ELF-1 (cell line): ENCODE data around the gene TBX1.
"Not testable (repeated sequence)": the region's sequence is repeated elsewhere in the genome, so short reads cannot be mapped to it uniquely, and the experiment has no call there.

Experiments
- DNase-seq: peaks from one replicate; pipeline ENCODE4 v3.0.0-alpha.2; 2016; ENCODE audit warnings: low read depth, low spot score

TBX1 gene

DNA sequence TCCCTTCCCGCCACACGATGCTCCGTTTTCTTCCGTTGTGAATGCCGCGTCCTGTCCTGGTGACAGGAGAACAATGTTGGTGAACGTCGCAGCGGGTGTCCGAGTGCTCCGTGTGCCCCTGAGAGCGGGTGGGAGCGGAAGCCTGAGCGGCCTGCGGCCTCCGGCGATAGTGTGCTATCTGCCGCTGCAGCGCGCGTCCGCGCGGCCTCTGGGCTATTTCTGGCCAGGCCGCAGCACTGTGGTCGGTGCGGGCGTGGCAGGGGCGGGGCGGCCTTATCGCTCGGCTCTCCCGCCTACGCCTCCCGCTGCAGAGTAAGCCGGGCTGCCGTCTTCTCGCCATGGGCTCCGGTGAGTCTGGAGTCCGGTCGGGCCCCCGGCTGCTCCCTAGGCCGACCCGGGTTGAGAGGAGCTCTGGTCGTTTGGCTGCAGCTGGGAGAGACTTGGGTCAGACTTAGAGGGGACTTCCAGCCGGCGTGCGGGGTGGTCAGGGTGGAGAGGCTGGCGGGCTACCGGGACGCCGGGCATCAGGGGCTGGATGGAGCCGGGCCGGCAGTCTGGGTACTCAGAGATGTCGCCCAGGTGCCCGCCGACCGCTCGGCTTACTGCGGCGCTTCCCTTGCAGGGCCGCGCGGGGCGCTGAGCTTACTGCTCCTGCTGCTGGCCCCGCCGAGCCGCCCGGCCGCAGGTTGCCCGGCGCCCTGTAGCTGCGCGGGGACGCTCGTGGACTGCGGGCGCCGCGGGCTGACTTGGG lies 37.2 kb upstream of the TBX1 start, which contains the start of gene GP1BB:
TSS of gene GP1BB (plus strand) at position 308 of the 751 bp plus-strand sequence. CDS start at position 339, 31 bp downstream.
- peak; percentile 69 for DNase-seq

DNA sequence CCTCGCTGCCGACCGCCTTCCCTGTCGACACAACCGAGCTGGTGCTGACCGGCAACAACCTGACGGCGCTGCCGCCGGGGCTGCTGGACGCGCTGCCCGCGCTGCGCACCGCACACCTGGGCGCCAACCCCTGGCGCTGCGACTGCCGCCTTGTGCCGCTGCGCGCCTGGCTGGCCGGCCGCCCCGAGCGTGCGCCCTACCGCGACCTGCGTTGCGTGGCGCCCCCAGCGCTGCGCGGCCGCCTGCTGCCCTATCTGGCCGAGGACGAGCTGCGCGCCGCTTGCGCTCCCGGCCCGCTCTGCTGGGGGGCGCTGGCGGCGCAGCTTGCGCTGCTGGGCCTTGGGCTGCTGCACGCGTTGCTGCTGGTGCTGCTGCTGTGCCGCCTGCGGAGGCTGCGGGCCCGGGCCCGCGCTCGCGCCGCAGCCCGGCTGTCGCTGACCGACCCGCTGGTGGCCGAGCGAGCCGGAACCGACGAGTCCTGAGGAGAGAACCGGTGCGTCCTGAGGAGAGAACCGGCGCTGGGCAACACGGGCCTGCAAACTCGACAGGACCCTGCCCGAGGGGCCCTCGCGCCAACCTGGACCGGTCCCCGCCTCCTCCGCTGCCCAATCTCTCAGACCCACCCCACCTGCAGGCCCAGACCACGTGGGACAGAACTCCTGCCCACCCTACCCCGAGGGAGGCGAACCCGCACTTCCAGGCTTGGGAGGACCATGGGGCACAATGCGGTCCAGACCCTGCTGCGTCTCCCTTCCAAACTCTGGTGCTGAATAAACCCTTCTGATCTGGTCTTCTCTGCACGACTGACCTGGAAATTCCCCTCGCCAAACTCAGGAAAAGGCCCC lies 36.4 kb upstream of the TBX1 start:
- DNase-seq = peak; percentile 85

DNA sequence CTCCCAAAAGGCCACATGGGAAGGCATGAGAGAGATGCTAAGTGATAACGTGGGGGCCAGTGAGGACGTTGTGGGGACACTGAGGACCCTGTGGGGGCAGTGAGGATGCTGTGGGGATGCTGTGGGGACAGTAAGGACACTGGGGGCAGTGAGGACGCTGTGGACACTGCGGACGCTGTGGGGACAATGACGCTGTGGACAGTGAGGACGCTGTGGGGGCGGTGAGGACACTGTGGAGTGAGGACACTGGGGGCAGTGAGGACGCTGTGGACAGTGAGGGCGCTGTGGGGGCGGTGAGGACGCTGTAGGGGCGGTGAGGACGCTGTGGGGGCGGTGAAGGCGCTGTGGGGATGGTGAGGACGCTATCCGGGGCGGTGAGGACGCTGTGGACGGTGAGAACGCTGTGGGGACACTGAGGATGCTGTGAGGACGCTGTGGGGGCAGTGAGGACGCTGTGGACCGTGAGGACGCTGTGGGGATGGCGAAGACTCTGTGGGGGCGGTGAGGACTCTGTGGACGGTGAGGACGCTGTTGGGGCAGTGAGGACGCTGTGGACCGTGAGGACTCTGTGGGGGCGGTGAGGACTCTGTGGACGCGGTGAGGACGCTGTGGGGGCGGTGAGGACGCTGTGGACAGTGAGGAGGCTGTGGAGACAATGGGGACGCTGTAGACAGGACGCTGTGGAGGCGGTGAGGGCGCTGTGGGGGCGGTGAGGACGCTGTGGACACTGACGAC lies 35.5 kb upstream of the TBX1 start:
- no peak for DNase-seq

DNA sequence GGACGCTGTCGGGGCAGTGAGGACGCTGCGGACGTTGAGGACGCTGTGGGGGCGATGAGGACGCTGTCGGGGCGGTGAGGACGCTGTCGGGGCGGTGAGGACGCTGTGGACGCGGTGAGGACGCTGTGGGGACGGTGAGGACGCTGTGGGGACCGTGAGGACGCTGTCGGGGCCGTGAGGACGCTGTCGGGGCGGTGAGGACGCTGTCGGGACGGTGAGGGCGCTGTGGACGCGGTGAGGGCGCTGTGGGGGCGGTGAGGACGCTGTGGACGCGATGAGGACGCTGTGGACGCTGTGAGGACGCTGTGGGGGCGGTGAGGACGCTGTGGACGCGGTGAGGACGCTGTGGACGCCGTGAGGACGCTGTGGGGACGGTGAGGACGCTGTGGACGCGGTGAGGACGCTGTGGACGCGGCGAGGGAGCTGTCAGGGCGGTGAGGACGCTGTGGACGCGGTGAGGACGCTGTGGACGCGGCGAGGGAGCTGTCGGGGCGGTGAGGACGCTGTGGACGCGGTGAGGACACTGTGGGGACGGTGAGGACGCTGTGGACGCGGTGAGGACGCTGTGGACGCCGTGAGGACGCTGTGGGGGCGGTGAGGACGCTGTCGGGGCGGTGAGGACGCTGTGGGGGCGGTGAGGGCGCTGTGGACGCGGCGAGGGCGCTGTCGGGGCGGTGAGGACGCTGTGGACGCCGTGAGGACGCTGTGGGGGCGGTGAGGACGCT lies 34.4 kb upstream of the TBX1 start:
- DNase-seq = not testable (repeated sequence)

DNA sequence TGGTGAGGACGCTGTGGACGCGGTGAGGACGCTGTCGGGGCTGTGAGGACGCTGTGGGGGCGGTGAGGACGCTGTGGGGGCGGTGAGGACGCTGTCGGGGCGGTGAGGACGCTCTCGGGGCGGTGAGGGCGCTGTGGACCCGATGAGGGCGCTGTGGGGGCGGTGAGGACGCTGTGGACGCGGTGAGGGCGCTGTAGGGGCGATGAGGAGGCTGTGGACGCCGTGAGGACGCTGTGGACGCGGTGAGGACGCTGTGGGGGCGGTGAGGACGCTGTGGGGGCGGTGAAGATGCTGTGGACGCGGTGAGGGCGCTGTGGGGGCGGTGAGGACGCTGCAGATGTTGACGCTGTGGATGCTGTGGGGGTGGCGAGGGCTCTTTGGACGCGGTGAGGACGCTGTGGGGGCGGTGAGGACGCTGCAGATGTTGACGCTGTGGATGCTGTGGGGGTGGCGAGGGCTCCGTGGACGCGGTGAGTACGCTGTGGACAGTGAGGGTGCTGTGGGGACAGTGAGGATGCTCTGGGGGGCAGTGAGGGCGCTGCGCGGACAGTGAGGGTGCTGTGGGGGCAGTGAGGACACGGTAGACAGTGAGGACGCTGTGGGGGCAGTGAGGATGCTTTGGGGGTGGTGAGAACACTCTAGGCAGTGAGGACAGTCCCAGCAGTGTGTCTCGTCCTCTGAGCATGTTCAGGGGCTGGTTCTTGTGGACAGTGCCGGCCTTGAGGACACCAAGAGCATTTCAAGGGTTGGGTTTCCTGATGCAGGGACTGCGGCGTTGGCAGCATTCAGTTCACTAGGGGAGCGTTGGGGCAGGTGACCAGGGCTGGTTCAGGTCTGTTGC lies 33.0 kb upstream of the TBX1 start:
- DNase-seq = no peak

DNA sequence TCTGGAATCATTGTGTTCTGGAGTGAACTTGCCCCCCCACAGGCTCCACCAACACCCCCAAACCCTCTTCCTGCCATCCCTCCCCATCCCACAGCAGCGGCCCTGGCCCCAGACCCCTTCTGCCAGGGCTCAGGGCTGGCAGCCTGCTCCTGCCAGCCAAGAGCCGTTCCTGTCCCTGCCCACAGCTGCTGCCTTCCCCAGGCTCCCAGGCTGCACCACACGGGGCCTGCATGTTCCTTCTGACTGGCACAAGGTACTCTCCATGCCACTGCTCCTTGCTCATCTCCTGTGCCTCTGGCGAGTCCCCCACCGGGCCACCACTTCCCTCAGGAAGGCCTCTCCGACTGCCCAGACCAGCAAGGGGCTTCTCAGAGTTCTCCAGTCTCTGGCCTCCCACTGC lies 32.3 kb upstream of the TBX1 start:
- DNase-seq = no peak

DNA sequence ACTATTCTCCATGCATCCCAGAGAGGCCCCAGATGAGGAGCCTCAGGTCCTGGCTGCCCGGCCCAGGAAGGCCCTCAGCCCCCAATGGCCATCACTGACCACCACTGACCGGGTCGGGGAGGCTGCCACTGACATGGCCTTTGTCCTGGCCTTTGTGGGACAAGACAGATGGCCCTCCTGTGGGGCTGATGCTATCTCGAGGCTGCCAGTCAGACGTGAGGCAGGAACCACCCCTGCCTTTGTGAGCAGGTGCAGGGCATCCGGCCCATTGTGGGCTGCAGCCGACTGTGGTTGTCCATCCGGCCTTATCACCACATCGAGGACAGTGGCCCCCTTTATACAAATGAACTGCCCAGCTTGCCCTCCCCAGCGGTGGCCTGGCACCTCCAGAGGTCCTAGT lies 31.7 kb upstream of the TBX1 start:
- DNase-seq = no peak

DNA sequence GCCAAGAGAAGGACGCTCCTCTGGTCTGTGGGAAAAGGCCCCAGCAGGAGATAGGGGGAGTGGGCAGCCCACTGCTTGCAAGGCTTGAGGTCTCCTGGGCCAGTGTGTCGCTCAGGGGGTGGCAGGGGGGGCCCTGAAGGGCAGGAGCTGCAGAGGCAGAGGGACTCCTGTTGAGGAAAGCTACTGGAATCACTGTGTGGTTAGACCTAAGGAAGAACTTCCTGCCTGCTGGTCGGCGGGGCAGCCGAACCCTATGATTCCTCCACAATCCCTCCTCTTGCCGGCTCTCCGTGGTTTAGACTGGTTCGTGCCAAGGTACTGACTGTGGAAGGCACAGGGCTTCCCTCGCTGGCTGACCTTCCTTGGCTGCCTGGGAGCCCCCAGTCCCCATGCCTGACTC lies 31.1 kb upstream of the TBX1 start:
- DNase-seq = no peak

DNA sequence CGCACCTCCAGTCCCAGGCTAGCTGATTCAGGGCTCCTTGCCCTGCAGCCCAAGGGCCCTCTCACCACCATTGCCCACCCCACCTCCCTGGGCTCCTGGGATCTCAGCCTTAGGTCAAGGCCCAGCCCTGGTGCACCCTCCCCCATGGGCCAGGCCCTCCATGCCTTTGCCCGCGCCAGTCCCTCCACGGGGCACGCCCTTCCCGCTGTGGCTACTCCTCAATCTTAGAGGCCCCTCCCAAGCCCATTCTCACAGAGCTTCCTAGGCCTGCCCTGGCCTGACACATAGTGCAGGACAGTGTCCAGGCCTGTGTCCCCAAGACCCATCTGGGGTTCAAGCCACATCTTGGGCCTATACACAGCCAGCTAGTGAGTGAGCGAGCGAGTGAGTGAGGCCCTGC lies 30.4 kb upstream of the TBX1 start:
- DNase-seq = no peak

DNA sequence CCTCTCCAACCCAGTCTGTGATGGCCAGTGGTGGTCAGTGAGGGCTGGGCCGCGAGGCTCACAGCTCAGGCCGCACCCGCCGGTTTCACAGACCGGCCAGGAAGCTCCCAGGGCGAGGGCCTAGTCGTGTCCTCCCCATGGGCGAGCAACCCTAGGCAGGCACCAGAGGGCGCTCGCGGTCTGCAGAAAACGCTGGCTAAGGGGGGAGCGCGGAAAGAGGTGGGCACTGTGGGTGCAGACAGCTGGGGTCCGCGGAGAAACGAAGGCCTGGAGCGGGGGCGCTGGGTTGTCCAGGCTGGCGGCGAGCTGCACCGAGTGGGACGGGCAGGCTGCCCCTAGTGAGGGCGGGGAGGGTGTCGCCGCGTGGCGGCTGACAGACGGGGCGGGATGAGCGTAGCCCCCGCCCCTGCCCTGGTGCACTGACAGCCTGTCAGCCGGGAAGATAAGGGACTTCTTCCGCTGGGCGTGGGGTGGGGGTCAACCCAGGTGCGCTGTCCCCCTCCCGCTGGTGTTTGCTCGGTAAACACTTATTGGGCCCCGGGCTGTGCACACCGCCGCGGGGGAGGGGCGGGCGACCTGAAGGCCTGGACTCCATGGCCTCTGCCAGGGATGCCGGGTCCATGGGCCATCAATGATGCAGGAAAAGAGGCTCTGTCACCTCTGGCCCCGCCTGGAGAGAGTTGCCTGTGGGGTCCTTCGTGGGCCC lies 29.8 kb upstream of the TBX1 start:
- DNase-seq = peak; percentile 87

DNA sequence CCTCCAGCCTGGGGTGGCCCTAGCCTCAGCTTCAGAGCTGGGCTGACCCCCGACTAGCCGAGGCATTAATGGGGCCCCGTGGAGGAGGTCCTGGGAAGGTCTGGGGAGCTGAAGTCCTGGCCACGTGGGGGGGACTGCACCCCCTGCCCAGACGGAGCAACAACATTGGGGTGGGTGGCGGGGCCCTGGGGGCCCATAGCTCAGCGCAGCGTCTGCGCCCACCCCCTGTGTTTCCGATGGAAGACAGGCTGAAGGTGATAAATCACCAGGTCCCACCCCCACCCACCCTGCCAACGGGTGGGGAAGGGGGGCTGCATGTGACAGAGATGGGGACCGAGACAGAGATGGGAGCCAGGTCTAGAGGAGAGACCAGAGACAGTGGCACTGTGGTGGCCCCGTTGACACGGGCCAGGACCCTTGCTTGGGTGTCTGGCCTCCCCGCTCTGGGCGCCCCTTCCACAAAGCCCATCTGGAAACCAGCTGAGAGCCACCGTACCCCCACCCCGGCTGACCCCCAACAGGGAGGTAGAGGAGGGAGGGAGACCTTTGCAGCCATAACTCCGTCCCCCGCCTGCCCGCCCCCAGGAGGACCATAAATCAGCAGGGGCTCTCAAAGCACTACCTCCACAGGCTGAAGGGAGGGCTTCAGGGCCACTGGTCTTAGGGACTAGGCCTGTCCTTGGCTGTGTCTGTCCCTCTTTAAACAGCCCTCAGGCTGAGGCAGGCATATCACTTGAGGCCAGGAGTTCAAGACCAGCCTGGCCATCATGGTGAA lies 29.0 kb upstream of the TBX1 start:
- DNase-seq = no peak

DNA sequence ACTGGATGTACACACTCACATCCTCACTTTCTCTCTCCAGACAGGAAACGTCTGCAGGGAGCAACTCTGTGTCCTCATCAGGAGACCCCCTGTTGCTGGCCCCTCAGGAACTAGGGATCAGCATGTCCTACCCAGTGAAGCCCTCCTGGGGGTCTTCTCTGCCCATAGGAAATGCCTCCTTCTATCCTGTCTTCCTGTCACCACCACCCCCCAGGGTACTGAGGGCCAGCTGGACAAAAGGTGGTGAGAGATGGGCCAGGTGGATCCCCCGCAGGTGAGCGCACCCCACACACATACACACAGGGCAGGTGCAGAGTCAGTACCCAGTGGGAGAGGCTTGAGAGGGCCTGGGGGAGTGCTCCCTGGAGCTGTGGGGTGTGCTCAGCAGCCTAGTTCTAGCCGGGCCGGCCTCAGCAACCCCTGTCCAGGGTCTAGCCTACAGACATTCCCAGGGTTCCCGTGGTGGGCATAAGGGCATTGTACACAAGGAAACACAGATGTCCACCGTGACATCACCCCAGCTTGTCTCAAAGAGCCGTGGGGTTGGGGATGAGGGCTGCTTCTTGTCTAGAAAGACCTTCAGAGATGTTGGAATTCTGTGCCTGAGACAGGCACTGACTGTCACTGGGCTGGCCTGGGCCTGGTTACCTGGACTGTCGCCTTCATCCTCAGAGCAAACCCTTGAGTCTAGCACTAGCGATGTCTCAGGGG lies 28.0 kb upstream of the TBX1 start:
- no peak for DNase-seq

DNA sequence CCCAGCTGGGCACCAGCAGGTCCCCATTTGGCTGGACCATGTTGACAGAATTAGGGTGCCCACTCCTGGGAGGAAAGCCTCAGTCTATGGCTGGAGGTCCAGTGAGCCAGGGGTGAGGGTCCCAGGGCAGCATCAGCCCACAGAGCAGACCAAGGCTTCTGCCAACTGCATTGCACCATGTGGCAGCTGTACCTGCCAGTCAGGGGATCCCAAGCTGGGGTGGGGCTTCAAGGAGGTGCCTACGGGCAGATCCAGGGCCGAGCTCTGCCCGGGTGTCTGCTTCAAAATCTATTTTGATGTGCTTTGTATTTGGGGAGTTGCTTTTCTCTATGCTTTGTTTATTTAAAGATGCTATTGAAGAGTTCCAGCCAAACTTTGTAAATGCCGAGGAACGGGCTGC lies 26.8 kb upstream of the TBX1 start:
- no peak for DNase-seq

DNA sequence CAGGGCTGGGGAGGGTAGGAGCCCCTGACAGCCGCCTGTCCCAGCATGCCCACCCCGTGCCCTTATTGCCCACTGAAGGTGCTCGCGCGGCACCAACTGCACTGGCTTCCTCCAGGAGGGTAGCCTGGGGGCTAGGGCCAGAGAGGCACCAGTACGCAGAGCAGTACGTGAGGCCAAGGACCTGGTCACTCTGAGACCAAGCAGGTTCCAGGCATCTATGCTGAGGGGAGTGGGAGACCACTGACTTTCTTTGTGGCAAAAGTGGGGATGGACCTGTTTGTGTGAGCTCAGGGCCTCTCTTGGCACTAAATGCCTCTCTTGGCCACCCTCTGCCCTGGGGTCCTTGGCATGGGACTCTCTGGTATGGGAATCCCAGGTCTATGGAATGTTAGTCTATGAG lies 26.4 kb upstream of the TBX1 start:
- no peak for DNase-seq

DNA sequence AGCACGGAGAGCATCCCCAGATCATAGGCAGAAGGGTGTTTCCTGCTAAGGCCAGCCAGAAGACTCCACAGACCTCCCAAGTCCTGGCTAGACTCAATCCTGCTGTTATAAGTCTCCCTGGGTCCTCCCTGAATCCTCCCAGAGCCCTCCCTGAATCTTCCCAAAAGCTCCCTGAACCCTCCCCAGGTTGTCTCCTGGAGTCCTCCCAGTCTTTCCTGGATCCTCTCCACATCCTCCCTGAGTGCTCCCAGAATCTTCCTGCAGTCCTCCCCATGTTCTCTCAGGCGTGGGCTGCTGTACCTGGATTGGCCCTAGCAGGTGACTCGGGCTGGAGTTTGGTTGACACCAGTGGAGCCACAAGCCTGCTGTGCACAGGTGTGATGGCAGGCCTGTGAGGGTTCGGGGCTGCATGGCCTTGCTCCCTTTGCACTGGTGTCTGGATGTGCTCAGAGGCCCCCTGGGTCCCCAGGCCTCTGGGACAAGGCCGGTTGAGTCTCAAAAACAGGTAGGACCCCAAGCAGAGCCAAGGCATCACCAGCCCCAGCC lies 25.7 kb upstream of the TBX1 start:
- no peak for DNase-seq

DNA sequence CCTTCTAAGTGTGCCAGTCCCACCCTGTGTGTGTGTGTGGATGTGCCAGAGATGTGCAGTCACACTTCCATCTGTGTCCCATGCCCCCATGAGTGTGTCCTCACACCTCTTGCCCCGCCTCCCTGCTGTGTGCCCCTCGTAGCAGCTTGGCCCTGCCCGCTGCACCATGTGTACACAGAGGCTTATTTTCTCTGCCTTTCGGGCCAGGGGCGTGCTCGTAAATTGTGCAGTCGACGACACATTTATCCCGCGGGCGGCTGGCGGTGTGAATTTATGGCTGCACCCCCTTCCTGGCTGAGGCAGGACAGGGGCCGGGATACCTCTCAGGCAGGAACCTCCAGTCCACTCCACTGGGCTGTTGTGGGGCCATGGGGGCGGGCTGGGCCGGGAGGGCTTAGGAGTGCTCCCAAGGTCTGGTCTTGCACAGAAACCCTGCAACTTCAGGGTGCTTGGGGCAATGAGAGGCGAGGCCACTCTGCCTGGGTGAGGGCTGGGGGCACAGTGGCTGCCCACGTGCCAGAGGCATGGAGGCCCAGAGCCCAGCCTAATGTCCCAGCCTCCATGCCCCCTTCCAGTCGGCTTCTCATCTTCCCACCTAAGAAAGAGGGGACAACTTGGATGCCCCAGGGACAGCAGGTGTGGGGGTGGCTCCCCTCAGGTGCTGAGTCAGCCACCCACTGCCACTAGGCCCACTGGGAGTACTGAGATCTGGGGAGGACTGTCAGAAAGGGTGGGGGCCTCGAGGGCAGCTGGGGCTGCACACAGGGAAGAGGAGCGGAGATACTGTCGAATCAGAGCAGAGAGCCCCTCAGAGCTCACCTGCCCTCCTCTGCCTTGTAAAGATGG lies 24.7 kb upstream of the TBX1 start:
- DNase-seq = no peak
